Esophagus squamous epithelium (tissue), 5 donors: ENCODE data around the gene AMBP. TPM values are rescaled to one million over a fixed set of nuclear protein-coding genes. Genes with fewer than 3 reads are reported as not detected.

Experiments
- DNase-seq: peaks from one replicate; lab custom pipeline; 2025; lab: John Stamatoyannopoulos, UW
- H3K27ac ChIP-seq, 4 donors: fragments of 200-600 bp; sonication (generic); one replicate each; pipeline ENCODE4 v1.5.1; 2016 to 2019; ENCODE audit warnings: mild to moderate bottlenecking in 1 of 4
- H3K27me3 ChIP-seq, 4 donors: fragments of 200-600 bp; sonication (generic); 1 replicate in 3 of 4; 2 replicates in 1 of 4; pipeline versions ENCODE4 v1.5.1 to v1.6.0; 2017 to 2021; ENCODE audit warnings: antibody characterized with exemption in 1 of 4
- H3K36me3 ChIP-seq, 3 donors: fragments of 200-600 bp; sonication (generic); one replicate each; pipeline ENCODE4 v1.5.1; 2016 to 2019
- H3K4me1 ChIP-seq, 3 donors: fragments of 200-600 bp; sonication (generic); one replicate each; pipeline ENCODE4 v1.5.1; 2017 to 2019
- H3K4me3 ChIP-seq, 4 donors: fragments of 200-600 bp; sonication (generic); 1 replicate in 3 of 4; 2 replicates in 1 of 4; pipeline ENCODE4 v1.5.1; 2016 to 2019; ENCODE audit warnings: mild to moderate bottlenecking in 2 of 4, moderate library complexity in 1 of 4
- H3K9me3 ChIP-seq, 3 donors: fragments of 200-600 bp; sonication (generic); one replicate each; pipeline ENCODE4 v1.5.1; 2016 to 2019
- CTCF ChIP-seq, 6 experiments: fragments of 450-650 bp in 4 of 6; fragments of 200-600 bp in 2 of 6; sonication (generic) in 2 of 6; IDR thresholded peaks; one replicate each; pipeline ENCODE4 v1.5.1; 2016 to 2019; ENCODE audit warnings: antibody characterized with exemption in 6 of 6, mild to moderate bottlenecking in 4 of 6, moderate library complexity in 4 of 6
- POLR2A ChIP-seq, 4 donors: fragments of 450-650 bp; IDR thresholded peaks; one replicate each; pipeline ENCODE4 v1.6.1; 2017; ENCODE audit warnings: antibody characterized with exemption in 4 of 4, mild to moderate bottlenecking in 4 of 4, moderate library complexity in 3 of 4
- WGBS, 2 donors: methylation state at CpG; one replicate each; pipeline ENCODE4 v1.1.5; 2018; 5-methylcytosine and 5-hydroxymethylcytosine counted together
- intact Hi-C: fragments of 100-400 bp; cut with DNase I; formaldehyde crosslinking; loops from one replicate; pipeline ENCODE4 v1.15.0; 2022
- total RNA-seq, 4 donors: library from RNA; depleted of rRNA; stranded (reverse); fragments of >200 nt; gene quantifications; one replicate each; pipeline ENCODE4 v1.1.0, GENCODE V29; 2016
- donor health status: DM: yes; HTN: yes; CAD: no.

The AMBP gene
- total RNA-seq, 4 donors from 2014 or later: 0.19 to 2.5 TPM; not detected in 2

- WGBS, 2 donors: 79 to 86% methylated on average over 6 to 8 of the region's 12 CpGs
- Histone ChIP-seq H3K36me3 (no peaks in the 10 kb centered on the region), H3K9me3 (no peaks in the 10 kb centered on the region), H3K4me1 (peaks cover 0 to 19% (median 6%) of the 10 kb centered on the region in 3 donors), H3K4me3 (no peak overlapping the region), H3K27me3 (peaks cover 0 to 64% (median 0%) of the 10 kb centered on the region in 4 donors), H3K27ac (no peak overlapping the region)
- DNase-seq: no peak
- no peak for TF ChIP-seq CTCF (IDR thresholded peaks at IDR 0.05)
- TF ChIP-seq POLR2A (IDR thresholded peaks at IDR 0.05): no peak
- intact Hi-C loops: no loop called here
These were observed 38.1 kb upstream of the AMBP start for GRCh38 chr9:114116126-114116747.

GRCh38 chr9:114115654-114116125 is 37.6 kb upstream of the AMBP start:
- TF ChIP-seq CTCF (IDR thresholded peaks at IDR 0.05): no peak
- TF ChIP-seq POLR2A (IDR thresholded peaks at IDR 0.05): no peak
- Histone ChIP-seq H3K4me3 (no peak overlapping the region), H3K4me1 (peaks cover 0 to 19% (median 6%) of the 10 kb centered on the region in 3 donors), H3K9me3 (no peaks in the 10 kb centered on the region), H3K36me3 (no peaks in the 10 kb centered on the region), H3K27me3 (peaks cover 0 to 64% (median 0%) of the 10 kb centered on the region in 4 donors), H3K27ac (no peak overlapping the region)
- no peak for DNase-seq
- 87 to 90% methylated on average over 8 to 9 of the region's 9 CpGs for WGBS, 2 donors
- intact Hi-C loops: no loop called here

DNA sequence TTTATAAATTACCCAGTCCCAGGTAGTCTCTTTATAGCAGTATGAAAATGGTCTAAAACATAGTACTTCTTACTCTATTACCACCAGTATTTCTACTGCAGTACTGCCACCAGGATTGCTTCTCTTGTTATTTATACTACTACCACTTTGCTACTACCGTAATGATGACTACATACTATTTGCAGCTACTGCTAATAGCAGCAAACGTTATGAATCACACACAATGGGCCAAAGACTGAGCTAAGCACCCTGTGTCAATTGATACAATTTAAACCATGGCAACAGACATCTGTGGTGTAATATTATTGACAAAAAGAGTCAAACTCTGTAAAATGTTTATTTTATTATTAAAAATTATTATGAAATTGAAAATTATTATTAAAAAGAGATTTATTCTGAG is 36.3 kb upstream of the AMBP start:
- H3K9me3 ChIP-seq: no peaks in the 10 kb centered on the region
- H3K4me1 ChIP-seq: peaks cover 0 to 19% (median 6%) of the 10 kb centered on the region in 3 donors
- H3K4me3 ChIP-seq: no peak overlapping the region
- WGBS, 2 donors: 27 to 29% methylated on average over 2 of the region's 2 CpGs
- intact Hi-C loops: no loop called here
- no peaks in the 10 kb centered on the region for H3K36me3 ChIP-seq
- DNase-seq: no peak
- no peak for TF ChIP-seq CTCF (IDR thresholded peaks at IDR 0.05)
- no peak for TF ChIP-seq POLR2A (IDR thresholded peaks at IDR 0.05)
- no peak overlapping the region for H3K27ac ChIP-seq
- H3K27me3 ChIP-seq: peaks cover 0 to 56% (median 0%) of the 10 kb centered on the region in 4 donors

DNA sequence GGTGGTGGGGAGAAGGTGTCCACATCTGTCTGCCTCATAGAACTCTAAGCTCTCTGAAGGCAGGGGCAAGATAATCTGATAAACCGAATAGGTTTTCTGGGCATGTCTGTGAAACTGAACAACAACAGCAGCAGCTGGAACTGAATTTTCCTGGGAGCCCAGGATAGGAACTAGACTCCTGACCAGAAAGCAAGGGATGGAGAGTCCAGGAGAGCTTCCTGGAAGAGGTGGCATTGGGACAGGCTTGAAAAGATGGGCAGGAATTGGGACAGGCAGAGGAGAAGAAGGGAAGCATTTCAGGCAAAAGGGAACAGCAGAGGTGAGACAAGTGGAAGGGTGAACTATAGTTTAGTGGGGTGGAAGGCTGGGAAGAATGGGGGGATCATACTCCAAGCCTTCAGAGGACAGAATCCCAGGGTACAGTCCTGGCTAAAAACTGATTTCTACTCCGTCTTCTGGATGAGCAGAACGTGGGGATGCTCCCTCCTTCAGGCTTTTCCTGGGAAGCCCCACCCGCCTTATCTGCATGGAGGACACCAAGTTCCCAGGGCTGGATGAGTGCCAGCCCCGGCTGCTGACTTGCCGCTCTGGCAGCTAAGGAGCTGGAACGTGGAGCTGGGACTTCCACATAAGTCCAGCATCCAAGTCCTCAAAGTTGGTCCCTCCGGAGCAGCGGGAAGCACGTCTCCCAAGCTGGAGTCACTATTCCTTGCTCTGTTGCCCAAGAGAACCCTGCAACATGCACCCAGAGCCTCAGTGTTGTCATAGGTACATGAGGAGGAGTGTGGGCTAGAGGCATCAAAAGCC is 34.9 kb upstream of the AMBP start:
- intact Hi-C loops: no loop called here
- DNase-seq: no peak
- Histone ChIP-seq H3K27me3 (peaks cover 0 to 42% (median 0%) of the 10 kb centered on the region in 4 donors), H3K9me3 (no peaks in the 10 kb centered on the region), H3K27ac (peak overlapping the region in 2 of 4 donors; percentile 17 to 39), H3K4me3 (no peak overlapping the region), H3K36me3 (no peaks in the 10 kb centered on the region), H3K4me1 (peaks cover 0 to 22% (median 6%) of the 10 kb centered on the region in 3 donors)
- no peak for TF ChIP-seq CTCF (IDR thresholded peaks at IDR 0.05)
- TF ChIP-seq POLR2A (IDR thresholded peaks at IDR 0.05): no peak
- WGBS, 2 donors: 16 to 30% methylated on average over 3 to 5 of the region's 10 CpGs

- no peaks in the 10 kb centered on the region for H3K9me3 ChIP-seq
- H3K36me3 ChIP-seq: no peaks in the 10 kb centered on the region
- 33 to 38% methylated on average over 1 of the region's 1 CpG for WGBS, 2 donors
- peak overlapping the region in 1 of 4 donors; percentile 39 for H3K27ac ChIP-seq
- H3K4me1 ChIP-seq: peaks cover 0 to 26% (median 6%) of the 10 kb centered on the region in 3 donors
- H3K4me3 ChIP-seq: no peak overlapping the region
- TF ChIP-seq CTCF (IDR thresholded peaks at IDR 0.05): no peak
- TF ChIP-seq POLR2A (IDR thresholded peaks at IDR 0.05): no peak
- DNase-seq: no peak
- intact Hi-C loops: no loop called here
- peaks cover 0 to 36% (median 0%) of the 10 kb centered on the region in 4 donors for H3K27me3 ChIP-seq
These were observed 34.2 kb upstream of the AMBP start for GRCh38 chr9:114112325-114112724.
